GM12878 (cell line): ENCODE measurements around the gene FLOT1. TPM values are rescaled to one million over a fixed set of nuclear protein-coding genes. Genes with fewer than 3 reads are reported as not detected.

Source experiments
- CHD2 ChIP-seq: IDR thresholded peaks from 2 replicates; pipeline ENCODE4 v1.6.1; 2011; ENCODE audit warnings: low read depth, low read length, improper control_type of control experiment, borderline replicate concordance
- CREM ChIP-seq: IDR thresholded peaks from 2 replicates; pipeline ENCODE4 v1.6.1; 2014; ENCODE audit warnings: antibody characterized with exemption, low read depth
- FOXM1 ChIP-seq: IDR thresholded peaks from 2 replicates; pipeline ENCODE4 v1.6.1; 2012; ENCODE audit warnings: low read depth, mild to moderate bottlenecking, inconsistent platforms, low read length, moderate library complexity
- IKZF2 ChIP-seq, 2 experiments: fragments of 450-650 bp; IDR thresholded peaks; 2 replicates each; pipeline ENCODE4 v1.6.1; 2017; ENCODE audit warnings: mild to moderate bottlenecking in 2 of 2, moderate library complexity in 2 of 2
- MLLT1 ChIP-seq: fragments of 450-650 bp; IDR thresholded peaks from 2 replicates; pipeline ENCODE4 v1.6.1; 2016; ENCODE audit warnings: mild to moderate bottlenecking
- NBN ChIP-seq: fragments of 450-650 bp; IDR thresholded peaks from 2 replicates; pipeline ENCODE4 v1.6.1; 2016
- NKRF ChIP-seq: fragments of 450-650 bp; conservative IDR thresholded peaks from 2 replicates; pipeline ENCODE4 v1.6.1; 2017; ENCODE audit warnings: mild to moderate bottlenecking, moderate library complexity
- RB1 ChIP-seq: fragments of 450-650 bp; formaldehyde crosslinking; IDR thresholded peaks from 2 replicates; pipeline ENCODE4 v1.6.1; 2017; ENCODE audit warnings: mild to moderate bottlenecking, borderline replicate concordance
- SKIL ChIP-seq: fragments of 450-650 bp; IDR thresholded peaks from 2 replicates; pipeline ENCODE4 v1.6.1; 2017; ENCODE audit warnings: mild to moderate bottlenecking, low read depth, inconsistent platforms; ENCODE audit not compliant: poor library complexity, severe bottlenecking
- SMC3 ChIP-seq: IDR thresholded peaks from 2 replicates; pipeline ENCODE4 v1.6.1; 2011; ENCODE audit warnings: low read length, improper control_type of control experiment, borderline replicate concordance
- STAT1 ChIP-seq: fragments of 450-650 bp; conservative IDR thresholded peaks from 2 replicates; pipeline ENCODE4 v1.6.1; 2014; ENCODE audit warnings: antibody characterized with exemption, mild to moderate bottlenecking
- SUPT20H ChIP-seq: IDR thresholded peaks from 2 replicates; pipeline ENCODE4 v1.6.1; 2011; ENCODE audit warnings: low read depth, mild to moderate bottlenecking, low read length, moderate library complexity, borderline replicate concordance; ENCODE audit not compliant: control insufficient read depth
- TCF7 ChIP-seq: IDR thresholded peaks from 2 replicates; pipeline ENCODE4 v1.6.1; 2014; ENCODE audit warnings: antibody characterized with exemption, borderline replicate concordance
- WRNIP1 ChIP-seq: IDR thresholded peaks from 2 replicates; pipeline ENCODE4 v1.6.1; 2011; ENCODE audit warnings: low read depth, low read length, improper control_type of control experiment, borderline replicate concordance
- ZBTB4 ChIP-seq: fragments of 450-650 bp; formaldehyde crosslinking; IDR thresholded peaks from 2 replicates; pipeline ENCODE4 v1.4.0; 2022; ENCODE audit warnings: mild to moderate bottlenecking, moderate library complexity
- ZNF274 ChIP-seq: IDR thresholded peaks from one replicate; pipeline ENCODE4 v1.8.0; 2011; ENCODE audit not compliant: insufficient read length, insufficient read depth
- polyA plus RNA-seq, 11 experiments: library from polyadenylated mRNA; depleted of rRNA in 4 of 11; unstranded in 6 of 11; stranded (reverse) in 5 of 11; fragments of >200 nt; fragmentation: Nextera tagmentation in 4 of 11; fragmentation: Illumina TruSeq in 1 of 11; extraction: Ambion mirVana in 4 of 11; extraction: Trizol in 1 of 11; gene quantifications; 1 replicate in 1 of 11; 2 replicates in 10 of 11; pipeline versions ENCODE4 v1.2.1 to v1.2.3, GENCODE V29; 2011 to 2016; ENCODE audit warnings: inconsistent platforms in 2 of 11, missing spikeins in 2 of 11, low read depth in 1 of 11
- total RNA-seq, 4 experiments: library from RNA; depleted of rRNA in 3 of 4; stranded (reverse); fragments of >200 nt in 3 of 4; fragmentation: Illumina TruSeq in 1 of 4; extraction: Trizol in 1 of 4; gene quantifications; 2 replicates each; pipeline versions ENCODE4 v1.2.1 to v1.2.3, GENCODE V29; 2013 to 2021

FLOT1 gene
- total and polyA plus RNA-seq, 10 of the 15 experiments (the other 5 are each of a cell fraction or from before 2014, with no cell fraction given) = 12.3 to 153 (median 112) TPM

- TF ChIP-seq ZBTB4 (CRISPR knock-in tag) (no peak), STAT1 (peak; percentile 17; the same call in 1 of the 2 replicates), ZNF274 (no peak), IKZF2 (IDR thresholded peaks at IDR 0.05) (peak; percentile 40 to 50; a peak in 3 of 4 replicates), SMC3 (peak; percentile 92), TCF7 (no peak), CHD2 (no peak), WRNIP1 (no peak), MLLT1 (peak; percentile 48; the same call in 1 of the 2 replicates), RB1 (peak; percentile 86), SKIL (peak; percentile 47), SUPT20H (no peak), NKRF (peak; percentile 40), NBN (0 out of 2 replicates have a peak, but pooled peaks have one; percentile 21), CREM (0 out of 2 replicates have a peak, but pooled peaks have one; percentile 20), FOXM1 (no peak)
These were observed 20.0 kb downstream of the FLOT1 start (continued) for GRCh38 chr6:30722280-30723112.
